ENCODE data around the gene MAML2.

The MAML2 gene

DNA sequence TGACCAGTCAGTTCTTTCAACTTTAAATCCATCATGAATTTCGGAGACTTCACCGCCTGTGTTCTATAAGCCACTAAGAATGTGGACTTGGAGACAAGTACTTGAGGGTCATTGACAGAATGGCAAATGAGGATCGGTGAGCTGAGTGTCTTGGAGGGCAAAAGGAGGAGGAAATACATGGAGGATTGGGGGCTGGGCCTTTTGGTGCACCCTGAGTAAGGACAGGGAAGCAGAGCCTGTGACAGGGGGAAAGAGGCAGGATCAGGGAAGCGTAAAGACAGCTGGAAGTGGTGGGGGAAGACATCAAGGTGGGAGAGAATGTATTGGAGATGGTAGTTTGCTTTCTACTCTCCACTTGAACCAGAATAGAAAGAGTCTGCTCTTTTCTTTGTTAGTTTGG, 348.7 kb downstream of the MAML2 start:
- no peak for DNase-seq

GRCh38 chr11:95993438-95994298, 349.3 kb downstream of the MAML2 start:
- DNase-seq: no peak

- DNase-seq: no peak
These were observed 351.4 kb downstream of the MAML2 start for GRCh38 chr11:95991545-95991944.

GRCh38 chr11:95991101-95991500, 351.9 kb downstream of the MAML2 start:
- DNase-seq: no peak

DNA sequence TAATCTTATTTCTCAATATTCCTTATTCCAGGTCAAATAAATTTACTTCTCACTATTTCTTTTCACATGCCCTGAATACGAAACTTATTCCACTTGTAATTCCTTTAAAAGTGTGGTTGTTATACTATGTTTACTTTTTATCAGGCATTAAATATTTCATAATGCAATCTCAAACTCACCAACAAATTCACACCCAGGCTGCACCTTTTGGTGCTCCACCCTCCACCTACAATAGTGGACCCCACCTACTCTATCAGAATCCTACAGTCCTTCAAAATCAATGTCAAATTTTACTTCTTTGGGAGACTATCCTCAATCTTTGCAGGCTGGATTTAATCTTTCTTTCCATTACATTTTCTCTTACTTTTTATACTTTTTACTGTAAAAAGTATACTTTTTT, 353.2 kb downstream of the MAML2 start:
- no peak for DNase-seq

DNA sequence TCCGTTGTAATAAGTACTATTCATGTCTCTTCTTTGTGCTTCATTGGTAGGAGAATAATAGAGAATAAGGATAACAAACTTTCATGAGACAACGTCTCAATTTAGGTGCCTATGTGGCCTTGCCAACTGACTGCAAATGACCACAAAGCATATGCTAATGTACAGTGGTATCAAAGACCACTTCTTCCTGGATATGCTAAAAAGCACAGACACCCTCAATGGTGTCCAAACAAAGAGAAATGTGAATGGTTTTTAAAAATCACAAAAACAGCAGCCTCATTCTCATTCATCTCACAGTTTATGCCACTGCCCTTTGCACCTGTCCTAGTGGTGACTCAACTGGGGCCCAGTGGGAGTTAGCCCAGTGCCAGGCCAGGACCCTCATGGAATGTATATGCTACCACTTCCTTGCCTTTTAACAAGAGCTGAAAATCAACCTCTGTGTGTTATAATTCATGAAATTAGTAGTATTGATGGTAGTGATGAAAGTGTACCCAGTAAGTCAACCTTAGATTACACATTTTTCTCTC, 353.9 kb downstream of the MAML2 start:
- no peak for DNase-seq

GRCh38 chr11:95985174-95985808, 357.7 kb downstream of the MAML2 start:
- no peak for DNase-seq

GRCh38 chr11:95984072-95984471, 358.9 kb downstream of the MAML2 start:
- DNase-seq: no peak

- DNase-seq: no peak
These were observed 365.3 kb downstream of the MAML2 start for GRCh38 chr11:95977534-95978174.

GRCh38 chr11:95976550-95976949, 366.4 kb downstream of the MAML2 start:
- no peak for DNase-seq

DNA sequence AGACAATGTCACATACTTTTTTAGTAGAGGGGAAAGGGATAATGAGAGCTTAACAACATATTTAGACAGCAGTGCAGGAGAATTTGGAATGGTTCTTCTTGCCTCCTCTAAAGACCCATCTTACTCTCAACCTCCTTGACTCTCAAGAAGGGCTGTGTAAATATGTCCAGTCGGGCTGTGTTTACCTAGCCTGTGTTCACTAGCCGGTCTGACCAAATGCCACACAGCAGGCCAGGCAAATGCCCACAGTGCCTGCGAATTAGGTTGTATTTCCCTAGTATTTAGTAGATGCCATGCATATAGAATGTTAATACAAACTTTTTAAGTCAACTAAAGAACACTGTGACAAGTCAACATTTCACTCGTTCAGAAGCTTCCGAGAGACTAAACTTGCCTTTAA, 367.7 kb downstream of the MAML2 start:
- no peak for DNase-seq

- no peak for DNase-seq
These were observed 370.9 kb downstream of the MAML2 start for GRCh38 chr11:95972060-95972459.

DNA sequence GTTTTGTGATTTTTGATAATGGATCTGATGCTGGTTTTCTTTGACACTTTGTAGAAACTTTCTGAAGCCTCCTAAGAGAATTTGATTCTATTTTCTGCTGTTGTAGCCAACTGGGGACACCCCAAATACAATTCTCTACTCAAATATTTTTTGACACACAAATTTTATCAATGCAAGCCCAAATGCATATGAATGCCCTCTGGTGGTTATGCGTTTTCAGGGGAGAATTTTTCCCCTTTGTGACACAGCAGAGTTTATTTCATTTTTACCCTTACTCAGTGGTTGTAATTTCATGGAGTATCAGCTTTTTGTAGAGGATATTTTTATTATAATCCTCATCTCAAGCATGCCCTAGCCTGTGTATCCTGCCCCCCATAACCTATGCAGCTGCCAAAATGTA, 374.4 kb downstream of the MAML2 start:
- DNase-seq: no peak

- DNase-seq: no peak
These were observed 378.7 kb downstream of the MAML2 start for GRCh38 chr11:95964281-95964680.

- DNase-seq: no peak
These were observed 381.2 kb downstream of the MAML2 start for GRCh38 chr11:95961758-95962157.

GRCh38 chr11:95950905-95951304, 392.1 kb downstream of the MAML2 start:
- no peak for DNase-seq

- no peak for DNase-seq
These were observed 394.4 kb downstream of the MAML2 start for GRCh38 chr11:95948637-95949036.

DNA sequence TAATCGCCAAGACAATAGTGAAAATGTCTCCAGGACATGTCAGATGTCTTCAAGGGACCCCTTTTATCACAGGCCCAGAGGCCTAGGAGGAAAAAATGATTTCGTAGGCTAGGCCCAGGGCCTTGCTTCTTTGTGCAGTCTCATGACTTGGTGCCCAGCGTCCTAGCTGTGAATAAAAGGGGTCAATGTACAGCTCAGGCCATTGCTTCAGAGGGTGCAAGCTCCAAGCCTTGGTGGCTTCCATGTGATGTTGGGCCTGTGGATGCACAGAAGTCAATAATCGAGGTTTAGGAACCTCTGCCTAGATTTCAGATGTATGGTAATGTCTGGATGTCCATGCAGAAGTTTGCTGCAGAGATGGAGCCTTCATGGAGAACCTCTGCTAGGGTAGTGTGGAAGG, 398.4 kb downstream of the MAML2 start:
- no peak for DNase-seq

DNA sequence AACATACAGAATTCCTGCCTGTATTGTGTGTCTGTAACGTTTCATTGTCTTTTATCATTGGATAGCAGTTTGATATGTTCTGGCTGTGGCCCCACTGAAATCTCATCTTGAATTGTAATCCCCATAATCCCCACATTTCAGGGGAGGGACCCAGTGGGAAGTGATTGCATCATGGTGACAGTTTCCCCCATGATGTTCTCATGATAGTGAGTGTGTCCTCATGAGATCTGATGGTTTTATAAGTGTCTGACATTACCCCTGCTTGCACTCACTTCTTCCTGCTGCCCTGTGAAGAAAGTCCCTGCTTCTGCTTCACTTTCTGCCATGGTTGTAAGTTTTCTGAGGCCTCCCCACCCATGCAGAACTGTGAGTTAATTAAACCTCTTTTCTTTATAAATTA, 399.4 kb downstream of the MAML2 start:
- DNase-seq: no peak

DNA sequence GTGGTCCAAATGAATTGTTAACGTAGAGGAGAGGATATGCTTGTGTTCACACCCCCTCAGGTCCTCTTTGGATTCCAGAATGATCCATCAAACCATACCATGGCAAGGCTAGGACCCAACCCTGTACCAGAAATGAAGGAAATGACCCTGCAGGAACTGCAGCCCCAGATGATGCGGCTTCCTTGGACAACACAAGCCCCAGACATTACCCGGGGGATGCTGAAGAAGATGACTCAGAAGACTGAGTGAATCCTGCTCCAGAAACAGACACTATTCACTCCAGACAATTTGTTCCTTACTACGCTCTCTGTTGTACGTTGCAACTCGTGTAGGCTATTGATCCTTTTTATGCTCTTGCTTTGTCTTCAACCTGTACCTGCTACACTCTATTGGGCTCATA, 403.9 kb downstream of the MAML2 start:
- DNase-seq: no peak

DNA sequence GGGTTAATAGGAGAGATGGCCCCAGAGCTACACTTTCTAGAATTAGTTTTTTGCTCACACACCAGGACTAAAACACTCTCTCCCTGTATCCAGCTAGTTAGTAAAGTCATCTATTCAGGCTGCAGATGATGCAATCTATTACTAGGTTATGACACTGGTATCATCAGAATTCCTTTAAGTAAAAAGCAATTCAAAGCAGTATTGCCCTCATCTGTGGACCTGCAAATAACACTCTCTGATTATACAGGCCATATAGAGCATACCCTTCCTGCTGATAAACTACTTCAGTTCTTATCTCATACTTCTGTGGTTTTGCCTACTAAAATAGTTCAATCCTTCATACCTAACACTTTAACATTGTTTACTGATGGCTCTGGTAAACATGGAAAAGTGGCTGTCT, 405.6 kb downstream of the MAML2 start:
- no peak for DNase-seq

GRCh38 chr11:95933594-95933993, 409.4 kb downstream of the MAML2 start:
- no peak for DNase-seq

DNA sequence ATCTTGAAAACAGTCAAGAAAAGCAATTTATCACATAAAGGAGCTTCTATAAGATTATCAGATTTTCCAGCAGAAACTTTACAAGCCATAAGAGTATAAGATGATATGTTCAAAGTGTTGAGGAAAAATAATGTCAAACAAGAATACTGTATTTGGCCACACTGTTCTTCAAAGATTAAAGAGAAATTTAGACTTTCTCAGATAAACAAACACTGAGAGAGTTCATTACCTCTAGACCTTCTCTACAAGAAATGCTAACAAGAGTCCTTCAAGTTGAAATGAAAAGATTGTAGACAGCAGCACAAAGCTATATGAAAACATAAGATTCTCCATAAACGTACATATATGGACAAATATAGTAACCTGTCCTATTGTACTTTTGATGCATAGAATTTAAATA, 411.1 kb downstream of the MAML2 start:
- DNase-seq: no peak

DNA sequence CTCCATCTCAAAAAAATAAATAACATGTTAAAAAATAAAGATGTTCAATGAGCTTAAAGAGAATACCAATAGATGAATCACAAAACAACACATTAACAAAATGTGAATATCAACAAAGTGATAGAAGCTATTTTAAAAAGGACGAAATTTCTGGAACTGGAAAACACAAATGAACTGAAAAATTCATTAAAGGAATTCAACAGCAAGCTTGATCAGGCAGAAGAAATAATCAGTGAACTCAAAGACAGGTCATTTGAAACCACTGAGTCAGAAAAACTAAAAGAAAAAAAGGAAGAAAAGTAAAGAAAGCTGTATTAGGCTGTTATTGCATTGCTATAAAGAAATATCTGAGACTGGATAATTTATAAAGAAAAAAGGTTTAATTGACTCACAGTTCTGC, 412.0 kb downstream of the MAML2 start:
- DNase-seq: no peak

Measured in NCI-H187 (cell line).